ELR (cell line): Measurements from ENCODE around the gene ZFP36.

Source experiments
- DNase-seq: peaks from one replicate; pipeline ENCODE4 v3.0.0-alpha.2; 2015; ENCODE audit warnings: low read depth

ZFP36 gene

GRCh38 chr19:39419003-39419402 is 12.4 kb downstream of the ZFP36 start:
- peak; percentile 45 for DNase-seq

DNA sequence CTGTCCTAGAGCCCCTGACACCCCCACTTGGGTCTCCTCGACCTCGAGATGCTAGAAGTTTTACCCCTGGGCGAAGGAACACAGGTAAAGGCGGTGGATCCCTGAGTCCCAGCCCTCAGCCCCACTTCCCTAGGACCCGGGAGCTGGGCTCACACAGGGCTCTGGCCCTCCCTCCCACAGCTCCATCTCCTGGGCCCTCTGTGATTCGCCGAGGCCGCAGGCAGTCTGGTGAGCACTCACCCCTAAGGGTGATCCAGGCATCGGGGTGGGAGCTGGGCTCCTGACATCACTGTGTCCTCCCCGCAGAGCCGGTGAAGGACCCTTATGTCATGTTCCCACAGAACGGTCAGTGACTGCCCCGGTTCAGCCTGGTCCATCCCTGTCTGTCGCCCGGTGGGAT is 14.1 kb downstream of the ZFP36 start:
- DNase-seq = no peak

DNA sequence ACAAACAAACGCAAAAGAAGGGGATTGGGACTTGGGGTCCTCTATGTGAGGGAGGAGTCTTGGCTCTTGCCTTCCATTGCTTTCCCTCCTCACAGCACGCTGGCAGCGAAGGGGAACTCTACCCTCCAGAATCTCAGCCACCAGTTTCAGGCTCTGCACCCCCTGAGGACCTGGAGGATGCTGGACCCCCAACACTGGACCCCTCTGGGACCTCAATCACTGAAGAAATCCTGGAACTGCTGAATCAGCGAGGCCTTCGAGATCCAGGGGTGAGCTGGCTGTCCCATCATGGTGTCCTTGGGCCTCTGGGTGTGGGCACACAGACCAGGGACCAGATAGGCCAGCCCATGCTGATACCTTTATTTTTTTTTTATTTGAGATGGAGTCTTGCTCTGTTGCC is 15.4 kb downstream of the ZFP36 start:
- DNase-seq = no peak

DNA sequence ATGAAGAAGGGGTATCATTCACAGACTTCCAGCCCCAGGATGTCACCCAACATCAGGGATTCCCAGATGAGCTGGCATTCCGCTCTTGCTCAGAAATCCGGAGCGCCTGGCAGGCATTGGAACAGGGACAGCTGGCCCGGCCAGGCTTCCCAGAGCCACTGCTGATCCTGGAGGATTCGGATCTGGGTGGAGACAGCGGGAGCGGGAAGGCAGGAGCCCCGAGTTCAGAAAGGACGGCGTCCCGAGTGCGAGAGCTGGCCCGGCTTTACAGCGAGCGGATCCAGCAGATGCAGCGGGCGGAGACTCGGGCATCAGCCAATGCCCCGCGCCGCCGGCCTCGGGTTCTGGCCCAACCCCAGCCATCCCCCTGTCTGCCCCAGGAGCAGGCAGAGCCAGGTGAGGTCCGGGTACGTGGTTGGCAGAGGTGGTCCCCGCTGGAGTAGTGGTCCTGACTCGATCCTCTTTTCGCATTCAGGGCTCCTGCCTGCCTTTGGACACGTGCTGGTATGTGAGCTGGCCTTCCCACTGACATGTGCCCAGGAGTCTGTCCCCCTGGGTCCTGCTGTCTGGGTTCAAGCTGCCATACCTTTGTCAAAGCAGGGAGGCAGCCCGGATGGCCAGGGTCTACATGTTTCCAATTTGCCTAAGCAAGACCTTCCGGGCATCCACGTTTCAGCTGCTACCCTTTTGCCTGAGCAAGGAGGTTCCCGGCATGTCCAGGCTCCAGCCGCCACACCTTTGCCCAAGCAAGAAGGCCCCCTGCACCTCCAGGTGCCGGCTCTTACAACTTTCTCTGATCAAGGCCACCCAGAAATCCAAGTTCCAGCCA is 16.8 kb downstream of the ZFP36 start:
- DNase-seq = no peak

DNA sequence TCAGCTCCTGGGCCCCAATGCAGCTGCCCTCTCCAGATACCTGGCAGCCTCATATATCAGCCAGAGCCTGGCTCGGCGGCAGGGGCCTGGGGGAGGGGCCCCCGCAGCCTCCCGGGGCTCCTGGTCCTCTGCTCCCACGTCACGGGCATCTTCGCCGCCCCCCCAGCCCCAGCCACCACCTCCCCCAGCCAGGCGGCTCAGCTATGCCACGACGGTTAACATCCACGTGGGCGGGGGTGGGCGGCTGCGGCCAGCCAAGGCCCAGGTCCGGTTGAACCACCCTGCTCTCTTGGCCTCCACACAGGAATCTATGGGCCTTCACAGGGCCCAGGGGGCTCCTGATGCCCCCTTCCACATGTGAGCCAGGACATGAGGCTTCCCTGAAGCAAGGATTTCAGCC is 18.3 kb downstream of the ZFP36 start:
- DNase-seq = no peak

DNA sequence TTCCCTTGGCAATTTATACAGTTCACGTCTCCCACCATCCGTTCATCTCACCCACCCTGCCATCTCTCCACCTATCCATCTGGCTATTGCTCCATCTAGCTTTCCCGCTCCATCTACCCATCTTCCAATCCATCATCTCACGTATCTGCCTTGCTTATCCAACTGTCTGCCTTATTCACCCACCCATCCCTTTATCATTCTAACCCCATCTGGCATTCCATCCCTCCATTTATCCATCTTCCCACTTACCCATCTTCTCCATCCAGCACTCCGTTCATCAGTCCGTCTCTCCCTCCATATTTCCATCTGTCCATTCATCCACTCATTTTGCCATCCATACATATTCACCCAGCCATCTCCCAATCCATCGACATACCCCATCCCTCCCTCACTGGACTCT is 19.1 kb downstream of the ZFP36 start:
- DNase-seq = no peak

DNA sequence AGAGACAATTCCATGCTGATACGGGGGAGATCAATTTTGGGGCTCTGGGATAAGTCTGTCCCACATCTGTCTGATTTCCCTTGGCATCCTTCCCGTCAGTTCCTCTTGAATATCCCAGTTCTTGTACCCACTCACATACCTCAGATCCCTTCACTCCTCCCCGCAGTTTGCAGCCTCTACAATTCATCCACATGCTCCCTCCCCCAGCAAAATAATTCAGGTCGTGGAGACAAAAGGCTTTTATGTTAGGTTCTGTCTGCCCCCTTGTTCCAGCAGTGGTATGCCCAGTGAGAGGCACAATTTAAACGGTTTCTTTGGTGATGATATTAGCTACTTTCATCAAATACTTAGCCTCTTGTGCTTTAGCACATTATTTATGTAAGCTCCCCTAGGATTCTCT is 19.5 kb downstream of the ZFP36 start:
- DNase-seq = no peak

DNA sequence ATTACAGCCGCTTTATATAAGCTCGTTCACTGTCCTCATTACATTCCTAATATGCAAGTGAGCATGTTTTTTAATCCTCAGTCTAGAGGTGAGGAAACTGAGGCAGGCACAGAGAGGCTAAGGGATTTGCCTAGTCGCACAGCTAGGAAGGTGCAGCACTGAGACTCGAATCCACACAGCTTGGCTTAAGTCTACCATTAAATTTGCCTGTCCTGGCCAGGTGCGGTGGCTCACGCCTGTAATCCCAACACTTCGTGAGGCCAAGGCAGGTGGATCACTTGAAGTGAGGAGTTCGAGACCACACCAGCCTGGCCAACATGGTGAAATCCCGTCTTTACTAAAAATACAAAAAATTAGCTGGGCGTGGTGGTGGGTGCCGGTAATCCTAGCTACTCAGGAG is 21.1 kb downstream of the ZFP36 start:
- no peak for DNase-seq

DNA sequence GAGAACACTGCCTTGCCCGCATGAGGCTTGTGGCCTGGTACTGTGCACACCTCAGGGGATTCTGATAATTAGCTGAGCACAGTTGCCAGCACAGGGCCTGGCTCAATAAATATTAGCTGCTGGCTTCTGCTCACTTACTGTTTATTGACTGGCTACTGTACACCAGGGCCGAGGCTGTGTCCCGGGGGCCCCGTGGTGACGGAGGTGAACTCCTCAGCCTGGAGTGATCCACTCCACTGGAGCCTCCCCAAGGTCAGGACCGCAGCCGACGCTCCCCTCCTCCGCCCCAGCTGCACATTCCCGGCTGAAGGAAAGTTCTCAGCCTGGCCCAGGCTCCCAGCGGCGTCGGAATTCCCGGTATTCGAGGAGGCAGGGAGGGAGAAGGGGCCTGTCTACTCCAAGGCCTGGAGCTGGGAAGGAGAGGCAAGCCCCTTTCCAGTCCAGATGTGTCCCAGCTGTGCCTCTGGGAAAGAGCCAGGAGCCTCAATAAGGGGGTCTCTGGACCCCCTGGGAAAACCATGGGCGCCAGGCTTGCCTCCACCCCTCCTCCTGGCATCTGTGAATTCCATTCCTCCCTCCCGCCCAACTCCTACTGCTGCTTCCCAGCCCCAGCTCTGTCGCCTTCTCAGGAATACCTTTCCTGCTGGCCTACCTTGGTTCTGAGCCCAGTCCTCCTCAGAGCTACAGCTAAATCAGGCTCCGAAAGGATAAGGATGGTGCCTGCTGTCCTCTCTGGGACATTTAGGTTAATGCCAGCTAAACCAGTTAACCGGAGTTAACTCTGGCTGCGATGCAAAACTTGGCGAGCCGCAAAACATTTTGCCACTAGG is 21.9 kb downstream of the ZFP36 start:
- DNase-seq = peak; percentile 72

DNA sequence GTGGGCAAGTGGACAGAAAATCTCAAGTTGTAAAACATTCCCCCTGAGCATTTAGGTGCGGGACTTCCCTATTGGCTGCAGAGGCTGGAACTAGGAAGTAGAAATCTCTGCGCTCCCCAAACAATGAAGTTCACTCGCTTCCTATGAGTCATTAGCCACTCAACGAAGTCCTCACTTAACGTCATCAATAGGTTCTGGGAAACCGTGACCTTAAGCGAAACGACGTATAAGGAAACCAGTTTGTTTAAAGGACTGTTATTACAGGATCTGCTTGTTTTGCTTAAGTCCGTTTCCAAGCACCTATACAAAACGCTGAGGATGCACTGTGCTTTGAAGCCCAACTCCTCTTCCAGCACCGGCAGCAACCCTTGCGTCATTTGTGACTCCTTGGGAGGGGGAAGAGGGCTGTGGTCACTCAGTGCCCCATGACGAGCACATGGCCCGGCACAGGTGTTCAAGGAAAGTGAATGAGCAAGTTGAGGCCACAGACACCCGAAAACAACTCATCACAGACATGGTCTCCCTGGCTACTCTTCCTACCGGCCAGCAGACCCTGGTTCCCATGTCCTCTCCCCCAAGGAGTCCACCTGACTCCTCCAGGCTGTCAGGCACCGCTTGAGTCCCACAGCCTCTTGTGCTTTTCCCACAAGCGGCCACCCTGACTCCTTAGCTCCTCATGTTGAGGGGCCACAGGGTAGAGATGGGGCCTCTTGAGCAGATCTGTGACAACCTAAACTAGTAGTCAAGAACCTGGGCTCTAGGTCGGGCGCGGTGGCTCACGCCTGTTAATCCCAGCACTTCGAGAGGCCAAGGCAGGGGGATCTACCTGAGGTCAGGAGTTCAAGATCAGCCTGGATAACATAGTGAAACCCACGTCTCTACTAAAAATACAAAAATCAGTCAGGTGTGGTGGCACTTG is 24.3 kb downstream of the ZFP36 start:
- DNase-seq = peak; percentile 99

DNA sequence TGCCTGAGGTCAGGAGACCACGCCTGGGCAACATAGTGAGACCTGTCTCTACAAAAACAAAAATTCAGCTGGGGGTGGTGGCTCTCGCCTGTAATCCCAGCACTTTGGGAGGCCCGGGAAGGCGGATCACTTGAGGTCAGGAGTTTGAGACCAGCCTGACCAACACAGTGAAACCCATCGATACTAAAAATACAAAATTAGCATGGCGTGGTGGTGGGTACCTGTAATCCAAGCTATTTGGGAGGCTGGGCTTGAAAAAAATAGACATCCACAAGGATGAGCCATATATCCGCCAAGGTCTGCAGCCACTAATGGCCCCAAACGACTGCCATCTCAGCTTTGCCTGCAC is 26.0 kb downstream of the ZFP36 start:
- peak; percentile 18 for DNase-seq

DNA sequence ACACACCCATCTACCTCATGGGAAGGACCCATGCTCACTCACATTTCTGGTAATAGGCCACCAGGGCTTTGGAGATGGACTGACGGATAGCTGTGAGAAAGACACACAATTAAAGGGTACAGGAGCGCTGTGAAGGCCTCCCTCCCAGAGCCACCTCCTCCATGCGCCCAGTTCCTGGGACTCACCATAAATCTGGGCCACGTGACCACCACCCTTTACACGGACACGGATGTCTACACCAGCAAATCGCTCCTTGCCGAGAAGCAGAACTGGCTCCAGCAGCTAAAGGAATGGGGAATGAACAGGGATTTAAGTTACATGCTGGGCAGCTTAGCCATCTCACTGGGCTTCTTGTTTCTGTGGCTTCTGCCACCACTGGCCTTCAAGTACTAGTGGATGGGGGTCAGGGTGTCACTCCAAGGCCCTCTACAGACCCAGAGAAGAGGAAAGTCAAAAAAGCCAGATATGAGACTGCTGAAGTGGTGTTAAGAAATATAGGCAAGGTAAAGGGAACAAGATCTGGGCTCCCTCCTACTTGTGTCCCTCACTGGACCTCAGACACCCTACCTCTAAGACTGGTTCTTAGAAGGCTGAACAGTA is 26.9 kb downstream of the ZFP36 start:
- peak; percentile 13 for DNase-seq

DNA sequence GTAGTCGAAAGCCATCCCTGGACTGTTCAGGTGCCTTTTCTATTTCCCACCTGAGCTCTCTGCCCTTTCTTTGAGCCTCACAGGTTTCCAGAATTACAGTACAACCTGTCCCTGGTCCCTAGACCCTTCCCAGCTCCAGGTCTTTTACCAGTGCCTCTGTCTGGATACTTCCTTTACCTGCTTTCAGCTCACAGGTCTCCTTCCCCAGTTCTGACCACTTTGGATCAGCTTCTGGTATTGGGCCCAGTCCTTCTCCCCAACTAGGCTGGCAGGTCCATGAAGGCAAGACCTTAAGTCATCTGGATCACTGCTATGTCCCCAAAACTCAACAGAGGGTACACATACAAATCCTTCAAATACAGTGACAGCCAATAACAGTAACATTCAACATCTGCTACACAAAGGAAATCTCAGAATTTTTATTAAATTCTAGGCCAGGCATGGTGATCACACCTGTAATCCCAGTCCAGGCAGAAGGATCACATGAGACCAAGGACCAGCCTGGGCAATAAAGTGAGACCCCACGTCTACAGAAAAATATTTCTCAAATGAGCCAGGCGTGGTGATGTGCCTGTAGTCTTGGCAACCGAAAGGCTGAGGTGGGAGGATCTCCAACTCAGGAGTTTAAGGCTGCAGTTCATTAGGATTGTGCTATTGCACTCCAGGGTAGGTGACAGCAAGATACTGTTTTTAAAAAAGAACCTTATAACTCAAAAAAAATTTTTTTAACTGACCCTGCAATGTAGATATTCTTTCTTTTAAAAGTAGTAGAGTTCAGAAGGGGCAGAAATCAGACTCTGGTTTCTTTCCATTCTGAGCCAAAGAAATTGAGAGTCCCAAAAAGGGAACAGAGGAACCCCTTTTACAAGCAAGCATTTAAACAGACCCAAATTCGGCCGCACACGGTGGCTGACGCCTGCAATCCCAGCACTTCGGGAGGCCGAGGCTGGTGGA is 27.8 kb downstream of the ZFP36 start:
- DNase-seq = peak; percentile 37

DNA sequence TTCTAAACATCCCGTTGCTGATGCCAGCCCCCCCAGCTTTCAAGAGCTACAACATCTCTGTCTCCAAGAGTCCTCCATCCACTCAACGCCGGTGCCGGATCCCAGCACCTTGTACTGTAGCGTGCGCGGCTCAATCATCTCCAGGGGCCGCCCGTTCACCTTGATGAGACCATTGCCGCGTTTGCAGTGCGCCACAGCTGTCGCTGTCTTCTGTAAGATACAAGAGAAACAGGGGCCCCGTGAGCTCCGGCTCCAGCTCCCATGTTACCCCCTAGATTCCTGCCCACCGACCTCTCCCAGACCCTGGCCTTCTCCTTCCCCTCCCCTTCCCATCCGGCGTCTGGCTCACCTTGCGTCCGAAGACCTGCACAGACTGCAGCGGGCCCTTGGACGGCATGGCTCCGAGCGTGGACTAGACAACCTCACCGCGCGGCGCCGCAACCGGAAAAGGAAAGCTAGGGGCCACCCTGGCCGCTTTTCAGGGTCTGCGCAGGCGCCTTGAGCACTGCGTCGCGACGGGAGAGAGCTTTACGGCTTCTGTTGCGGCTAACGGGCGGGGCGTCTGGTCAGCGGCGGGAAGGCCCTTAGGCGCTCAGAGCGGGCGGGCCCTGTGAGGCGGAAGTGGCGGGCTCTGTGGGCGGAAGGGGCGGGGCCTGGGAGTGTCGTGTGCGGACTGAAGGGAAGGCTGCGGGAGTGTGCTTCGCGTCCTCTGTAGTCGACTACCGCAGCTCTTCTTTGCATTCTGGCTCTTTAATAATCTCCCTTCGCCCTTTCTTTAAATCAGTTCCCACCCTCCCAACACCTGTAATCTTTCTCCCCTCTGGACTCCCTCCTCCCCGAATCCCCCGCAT is 29.1 kb downstream of the ZFP36 start, which contains the start of gene RPS16:
RPS16 (minus strand) TSS at position 451 of the 851 bp plus-strand sequence; CDS start at position 397, 54 bp downstream.
- peak; percentile 98 for DNase-seq

GRCh38 chr19:39436350-39436716 is 29.7 kb downstream of the ZFP36 start:
- DNase-seq = peak; percentile 16

DNA sequence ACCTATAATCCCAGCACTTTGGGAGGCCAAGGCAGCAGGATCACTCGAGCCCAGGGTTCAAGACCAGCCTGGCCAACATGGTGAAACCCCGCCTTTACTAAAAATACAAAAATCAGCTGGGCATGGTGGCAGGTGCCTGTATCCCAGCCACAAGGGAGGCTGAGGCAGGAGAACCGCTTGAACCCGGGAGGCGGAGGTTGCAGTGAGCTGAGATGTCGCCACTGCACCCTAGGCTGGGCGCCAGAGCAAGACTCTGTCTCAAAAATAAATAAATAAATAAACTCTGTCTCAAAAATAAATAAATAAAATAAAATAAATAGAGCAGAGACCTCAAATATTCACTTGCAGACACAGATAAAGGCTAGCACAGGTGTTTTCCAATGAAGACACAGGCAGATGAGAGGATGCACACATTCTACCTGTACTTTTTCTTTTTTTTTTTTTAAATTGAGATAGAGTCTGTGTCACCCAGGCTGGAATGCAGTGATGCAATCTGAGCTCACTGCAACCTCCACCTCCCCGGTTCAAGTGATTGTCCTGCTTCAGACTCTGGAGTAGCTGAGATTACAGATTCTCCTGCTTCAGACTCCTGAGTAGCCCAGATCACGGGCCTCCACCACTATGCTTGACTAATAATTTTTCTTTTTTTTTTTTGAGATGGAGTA is 31.8 kb downstream of the ZFP36 start:
- peak; percentile 70 for DNase-seq

DNA sequence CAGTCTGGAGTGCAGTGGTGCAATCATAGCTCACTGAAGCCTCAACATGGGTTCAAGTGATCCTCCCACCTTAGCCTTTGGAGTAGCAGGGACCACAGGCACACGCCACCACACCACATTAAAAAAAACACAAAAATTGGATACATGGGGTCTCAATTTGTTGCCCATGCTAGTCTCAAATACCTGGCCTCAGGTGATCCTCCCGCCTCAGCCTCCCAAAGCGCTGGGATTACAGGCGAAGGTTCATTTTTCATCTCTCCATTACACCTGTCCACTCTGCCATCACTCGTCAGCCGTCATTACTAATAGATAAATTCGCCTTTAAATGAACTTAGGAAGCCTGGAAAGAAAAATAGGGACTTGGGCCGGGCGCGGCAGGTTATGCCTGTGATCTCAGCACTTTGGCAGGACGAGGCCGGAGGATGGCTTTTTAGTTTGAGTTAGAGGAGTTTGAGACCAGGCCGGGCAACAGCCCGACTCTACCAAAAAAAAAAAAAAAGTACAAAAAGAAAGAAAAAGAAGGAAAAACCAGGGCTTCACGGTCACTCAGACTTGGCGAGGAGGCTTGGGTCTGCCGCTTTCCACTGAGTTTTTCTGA is 38.0 kb downstream of the ZFP36 start:
- peak; percentile 37 for DNase-seq

- DNase-seq = peak; percentile 98
Observed at GRCh38 chr19:39445196-39446111, 38.8 kb downstream of the ZFP36 start, which contains the start of gene SUPT5H. Gene SUPT5H, plus strand, starts transcription at chr19:39445582. Its CDS starts 309 bp downstream, at chr19:39445891.
